ENCODE results near the gene SYPL2. TPM values are rescaled to one million over a fixed set of nuclear protein-coding genes. Genes with fewer than 3 reads are reported as not detected.

SYPL2 gene
- total and polyA plus RNA-seq, 4 donors = 0.31 to 1.4 (median 1.0) TPM

DNA sequence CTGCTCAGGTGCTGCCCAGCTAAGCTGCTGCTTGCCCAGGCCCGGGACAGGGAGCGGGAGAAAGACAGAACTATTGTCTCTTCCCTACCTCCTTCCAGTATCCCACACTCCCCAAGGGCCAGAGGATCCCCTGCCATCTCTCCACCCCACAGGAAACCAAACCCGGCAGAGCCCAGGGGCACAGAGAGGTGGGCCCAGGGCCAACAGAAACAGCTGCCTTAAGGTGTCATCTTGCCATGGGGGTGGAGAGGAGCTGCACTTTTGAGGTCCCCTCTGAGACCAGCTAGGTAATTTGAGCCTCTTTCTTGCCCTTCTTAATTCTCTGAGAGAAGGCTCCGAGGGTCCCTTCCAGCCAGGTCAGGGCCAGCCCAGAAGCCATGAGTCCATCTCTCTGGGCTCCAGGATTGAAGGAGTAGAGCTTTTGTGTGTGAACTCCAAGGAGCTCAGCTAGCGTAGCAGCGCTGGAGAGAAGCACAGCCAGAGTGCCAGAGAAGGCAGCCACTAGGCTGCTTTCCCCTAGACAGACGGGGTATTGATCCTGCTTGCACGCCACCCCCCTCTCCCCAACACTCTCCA, 63.6 kb downstream of the SYPL2 start:
- no peaks in the 10 kb centered on the region for H3K9me3 ChIP-seq (ENCODE audit: control insufficient read depth in 4 of 4, insufficient read depth in 3 of 4, low read length in 3 of 4)
- ATAC-seq (ENCODE audit: insufficient read depth, low FRiP score) (no peak), DNase-seq (peak in 1 of 3 donors; percentile 29)
- H3K27me3 ChIP-seq (ENCODE audit: control insufficient read depth in 3 of 3, insufficient read depth in 3 of 3, low read length in 2 of 3) = no peaks in the 10 kb centered on the region
- no peak overlapping the region for H3K27ac ChIP-seq (ENCODE audit: low read depth in 1 of 2, low read length in 1 of 2)
- peaks cover 0 to 25% (median 12%) of the 10 kb centered on the region in 5 donors for H3K4me1 ChIP-seq (ENCODE audit: control insufficient read depth in 5 of 5, insufficient read depth in 5 of 5, low read length in 5 of 5)
- peak overlapping the region in 1 of 2 donors; percentile 17 for H3K9ac ChIP-seq (ENCODE audit: insufficient read depth in 1 of 2, low read length in 2 of 2)
- H3K4me3 ChIP-seq = no peak overlapping the region
- TF ChIP-seq, protein P1, sequence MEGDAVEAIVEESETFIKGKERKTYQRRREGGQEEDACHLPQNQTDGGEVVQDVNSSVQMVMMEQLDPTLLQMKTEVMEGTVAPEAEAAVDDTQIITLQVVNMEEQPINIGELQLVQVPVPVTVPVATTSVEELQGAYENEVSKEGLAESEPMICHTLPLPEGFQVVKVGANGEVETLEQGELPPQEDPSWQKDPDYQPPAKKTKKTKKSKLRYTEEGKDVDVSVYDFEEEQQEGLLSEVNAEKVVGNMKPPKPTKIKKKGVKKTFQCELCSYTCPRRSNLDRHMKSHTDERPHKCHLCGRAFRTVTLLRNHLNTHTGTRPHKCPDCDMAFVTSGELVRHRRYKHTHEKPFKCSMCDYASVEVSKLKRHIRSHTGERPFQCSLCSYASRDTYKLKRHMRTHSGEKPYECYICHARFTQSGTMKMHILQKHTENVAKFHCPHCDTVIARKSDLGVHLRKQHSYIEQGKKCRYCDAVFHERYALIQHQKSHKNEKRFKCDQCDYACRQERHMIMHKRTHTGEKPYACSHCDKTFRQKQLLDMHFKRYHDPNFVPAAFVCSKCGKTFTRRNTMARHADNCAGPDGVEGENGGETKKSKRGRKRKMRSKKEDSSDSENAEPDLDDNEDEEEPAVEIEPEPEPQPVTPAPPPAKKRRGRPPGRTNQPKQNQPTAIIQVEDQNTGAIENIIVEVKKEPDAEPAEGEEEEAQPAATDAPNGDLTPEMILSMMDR (IDR thresholded peaks at IDR 0.05; ENCODE audit: control extremely low read depth, extremely low read depth) = no peak
- H3K36me3 ChIP-seq (ENCODE audit: control insufficient read depth in 4 of 4, insufficient read depth in 4 of 4, low read length in 4 of 4) = no peaks in the 10 kb centered on the region
- 72 to 80% methylated on average over 8 of the region's 8 CpGs for WGBS, 2 donors

DNA sequence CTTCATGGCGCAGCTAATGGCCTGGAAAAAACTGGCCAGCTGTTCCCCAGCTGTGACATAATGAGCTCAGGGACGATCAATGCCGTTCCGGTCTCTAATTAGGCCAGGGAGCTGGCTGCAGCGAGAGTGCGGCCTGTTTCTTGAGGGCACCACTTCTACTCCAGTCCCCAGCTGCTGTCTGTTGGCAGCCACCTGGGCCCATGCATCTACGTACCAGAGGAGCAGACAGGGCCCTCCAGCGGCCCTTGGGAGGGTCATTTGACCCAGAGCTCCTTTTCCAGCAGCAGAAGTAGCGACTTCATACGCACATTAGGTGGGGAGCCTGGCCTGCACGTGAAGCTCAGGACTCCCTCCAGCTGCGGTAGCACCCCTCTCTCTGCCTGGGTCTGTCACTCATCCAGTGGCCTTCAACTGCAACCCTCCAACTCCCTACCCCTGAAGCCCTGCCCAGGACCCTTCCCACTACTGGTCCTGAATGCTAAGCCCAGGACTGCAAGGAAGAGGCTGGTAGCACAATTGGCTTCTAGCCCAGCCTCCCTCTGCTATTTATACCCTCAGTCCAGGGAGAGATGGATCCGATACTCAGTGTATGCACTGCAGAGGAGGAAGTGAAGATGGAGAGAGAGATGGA, 64.2 kb downstream of the SYPL2 start:
- TF ChIP-seq, protein P1 (IDR thresholded peaks at IDR 0.05; ENCODE audit: control extremely low read depth, extremely low read depth) = no peak
- DNase-seq = peak; percentile 83 to 87 (median 86)
- 83 to 86% methylated on average over 13 of the region's 13 CpGs for WGBS, 2 donors

DNA sequence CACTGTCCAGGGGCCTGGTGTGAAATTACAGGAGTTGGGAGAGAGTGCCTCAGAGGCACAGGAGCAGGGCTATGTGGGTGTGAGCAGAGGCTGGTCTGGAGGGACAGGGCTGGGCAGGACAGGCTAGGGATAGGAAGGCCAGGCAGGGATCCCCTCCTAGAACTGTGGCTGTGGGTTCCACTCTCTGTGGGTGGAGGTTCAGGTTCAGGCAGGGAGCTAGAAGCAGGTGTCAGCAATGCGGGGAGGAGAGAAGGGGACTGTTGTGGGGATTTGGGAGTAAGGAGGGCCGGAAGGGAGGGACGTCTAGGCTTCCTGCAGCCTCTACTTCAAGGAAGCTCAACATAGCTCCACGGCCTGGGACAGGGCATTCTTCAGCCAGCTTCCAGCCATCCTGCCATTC, 65.0 kb downstream of the SYPL2 start:
- 73 to 90% methylated on average over 4 of the region's 4 CpGs for WGBS, 2 donors
- no peak overlapping the region for H3K9ac ChIP-seq (ENCODE audit: insufficient read depth in 1 of 2, low read length in 2 of 2)

More for the DNA sequence above, 64.2 kb downstream of the SYPL2 start:
- H3K4me1 ChIP-seq (ENCODE audit: control insufficient read depth in 5 of 5, insufficient read depth in 5 of 5, low read length in 5 of 5) = peaks cover 0 to 25% (median 12%) of the 10 kb centered on the region in 5 donors
- no peak overlapping the region for H3K27ac ChIP-seq (ENCODE audit: low read depth in 1 of 2, low read length in 1 of 2)
- H3K9me3 ChIP-seq (ENCODE audit: control insufficient read depth in 4 of 4, insufficient read depth in 3 of 4, low read length in 3 of 4) = no peaks in the 10 kb centered on the region
- no peaks in the 10 kb centered on the region for H3K27me3 ChIP-seq (ENCODE audit: control insufficient read depth in 3 of 3, insufficient read depth in 3 of 3, low read length in 2 of 3)
- H3K9ac ChIP-seq (ENCODE audit: insufficient read depth in 1 of 2, low read length in 2 of 2) = peak overlapping the region in 1 of 2 donors; percentile 18
- no peak overlapping the region for H3K4me3 ChIP-seq
- H3K36me3 ChIP-seq (ENCODE audit: control insufficient read depth in 4 of 4, insufficient read depth in 4 of 4, low read length in 4 of 4) = no peaks in the 10 kb centered on the region
- ATAC-seq (ENCODE audit: insufficient read depth, low FRiP score) = no peak

More for the DNA sequence above, 65.0 kb downstream of the SYPL2 start:
- no peak overlapping the region for H3K27ac ChIP-seq (ENCODE audit: low read depth in 1 of 2, low read length in 1 of 2)
- TF ChIP-seq, protein P1 (IDR thresholded peaks at IDR 0.05; ENCODE audit: control extremely low read depth, extremely low read depth) = no peak
- no peak for DNase-seq
- ATAC-seq (ENCODE audit: insufficient read depth, low FRiP score) = no peak
- H3K4me3 ChIP-seq = no peak overlapping the region
- H3K4me1 ChIP-seq (ENCODE audit: control insufficient read depth in 5 of 5, insufficient read depth in 5 of 5, low read length in 5 of 5) = peaks cover 0 to 25% (median 12%) of the 10 kb centered on the region in 5 donors
- H3K9me3 ChIP-seq (ENCODE audit: control insufficient read depth in 4 of 4, insufficient read depth in 3 of 4, low read length in 3 of 4) = no peaks in the 10 kb centered on the region
- no peaks in the 10 kb centered on the region for H3K27me3 ChIP-seq (ENCODE audit: control insufficient read depth in 3 of 3, insufficient read depth in 3 of 3, low read length in 2 of 3)
- no peaks in the 10 kb centered on the region for H3K36me3 ChIP-seq (ENCODE audit: control insufficient read depth in 4 of 4, insufficient read depth in 4 of 4, low read length in 4 of 4)

Other genes starting within 250 kb of the SYPL2 start
- 1 to 10 TPM; 7.6 to 7.9 TPM for gene CELSR2, start 217.0 kb upstream of the SYPL2 start, total RNA-seq
- 1 to 10 TPM; 1.4 to 2.7 TPM for gene CELSR2, start 217.0 kb upstream of the SYPL2 start, polyA plus RNA-seq
- 1 to 10 TPM; 4.7 to 4.9 TPM for gene PSRC1, start 183.4 kb upstream of the SYPL2 start, total RNA-seq
- gene PSRC1, start 183.4 kb upstream of the SYPL2 start, polyA plus RNA-seq = 1 to 10 TPM; 2.7 to 4.9 TPM
- 1 to 10 TPM; 1.1 to 1.7 TPM for gene MYBPHL, start 159.5 kb upstream of the SYPL2 start, total RNA-seq
- gene MYBPHL, start 159.5 kb upstream of the SYPL2 start, polyA plus RNA-seq = 1 to 10 TPM in 1 of 2 donors, under 1 TPM in 1; 0.34 to 3.3 TPM
- 100 to 1,000 TPM in 1 of 2 donors, 10 to 100 TPM in 1; 61.7 to 135 TPM for gene SORT1, start 68.6 kb upstream of the SYPL2 start, total RNA-seq
- 10 to 100 TPM; 39.0 to 53.1 TPM for gene SORT1, start 68.6 kb upstream of the SYPL2 start, polyA plus RNA-seq
- 10 to 100 TPM; 33.8 to 93.0 TPM for gene PSMA5, start 40.1 kb upstream of the SYPL2 start, total RNA-seq
- gene PSMA5, start 40.1 kb upstream of the SYPL2 start, polyA plus RNA-seq = 10 to 100 TPM; 57.1 to 86.6 TPM
- gene ATXN7L2, start 17.4 kb downstream of the SYPL2 start, total RNA-seq = 1 to 10 TPM; 2.6 to 4.5 TPM
- gene ATXN7L2, start 17.4 kb downstream of the SYPL2 start, polyA plus RNA-seq = 1 to 10 TPM; 4.2 to 6.0 TPM
- 10 to 100 TPM in 1 of 2 donors, 1 to 10 TPM in 1; 3.4 to 13.6 TPM for gene CYB561D1, start 27.5 kb downstream of the SYPL2 start, total RNA-seq
- gene CYB561D1, start 27.5 kb downstream of the SYPL2 start, polyA plus RNA-seq = 1 to 10 TPM; 4.2 to 8.2 TPM
- gene AMIGO1, start 43.2 kb downstream of the SYPL2 start, total RNA-seq = 1 to 10 TPM; 3.9 to 6.3 TPM
- gene AMIGO1, start 43.2 kb downstream of the SYPL2 start, polyA plus RNA-seq = 1 to 10 TPM; 2.4 to 2.9 TPM
- gene GPR61, start 73.3 kb downstream of the SYPL2 start, total RNA-seq = not detected
- gene GPR61, start 73.3 kb downstream of the SYPL2 start, polyA plus RNA-seq = not detected
- gene GNAI3, start 82.1 kb downstream of the SYPL2 start, total RNA-seq = 10 to 100 TPM in 1 of 2 donors, 1 to 10 TPM in 1; 7.1 to 10.4 TPM
- 1 to 10 TPM; 2.7 to 6.0 TPM for gene GNAI3, start 82.1 kb downstream of the SYPL2 start, polyA plus RNA-seq
- not detected for gene GNAT2, start 153.1 kb downstream of the SYPL2 start, total RNA-seq
- under 1 TPM in 1 of 2 donors, not detected in 1; 0.24 TPM for gene GNAT2, start 153.1 kb downstream of the SYPL2 start, polyA plus RNA-seq
- 10 to 100 TPM; 35.8 to 57.4 TPM for gene AMPD2, start 153.3 kb downstream of the SYPL2 start, total RNA-seq
- 10 to 100 TPM; 16.7 to 53.2 TPM for gene AMPD2, start 153.3 kb downstream of the SYPL2 start, polyA plus RNA-seq
- 10 to 100 TPM; 18.6 to 19.7 TPM for gene GSTM4, start 189.6 kb downstream of the SYPL2 start, total RNA-seq
- 10 to 100 TPM in 1 of 2 donors, 1 to 10 TPM in 1; 8.8 to 17.1 TPM for gene GSTM4, start 189.6 kb downstream of the SYPL2 start, polyA plus RNA-seq
- gene GSTM2, start 201.5 kb downstream of the SYPL2 start, total RNA-seq = 100 to 1,000 TPM in 1 of 2 donors, 10 to 100 TPM in 1; 27.6 to 106 TPM
- gene GSTM2, start 201.5 kb downstream of the SYPL2 start, polyA plus RNA-seq = 10 to 100 TPM in 1 of 2 donors, 1 to 10 TPM in 1; 7.7 to 51.7 TPM
- not detected for gene GSTM1, start 221.3 kb downstream of the SYPL2 start, total RNA-seq
- 10 to 100 TPM in 1 of 2 donors, under 1 TPM in 1; 0.10 to 36.9 TPM for gene GSTM1, start 221.3 kb downstream of the SYPL2 start, polyA plus RNA-seq
- 10 to 100 TPM in 1 of 2 donors, 1 to 10 TPM in 1; 6.2 to 23.7 TPM for gene GSTM5, start 245.7 kb downstream of the SYPL2 start, total RNA-seq
- 1 to 10 TPM; 2.9 to 7.9 TPM for gene GSTM5, start 245.7 kb downstream of the SYPL2 start, polyA plus RNA-seq